LNCaP clone FGC (cell line): ENCODE measurements around the gene RALGAPA2.
A peak's percentile ranks its signal among the peaks of the same experiment; 100 is the strongest.

Source experiments
- DNase-seq: peaks from one replicate; pipeline ENCODE4 v3.0.0-alpha.2; 2011; ENCODE audit warnings: low read depth
- H3K4me3 ChIP-seq: 2 replicates; pipeline ENCODE4 v1.5.1; 2011; ENCODE audit warnings: mild to moderate bottlenecking, low read depth, low read length, control low read depth
- CTCF ChIP-seq: IDR thresholded peaks from 2 replicates; pipeline ENCODE4 v1.5.1; 2012; ENCODE audit warnings: mild to moderate bottlenecking; ENCODE audit not compliant: control insufficient read depth, insufficient read depth; ENCODE audit errors: extremely low read depth

RALGAPA2 gene

GRCh38 chr20:20699917-20700316, 12.5 kb downstream of the RALGAPA2 start:
- no peak for TF ChIP-seq CTCF
- H3K4me3 ChIP-seq, result no peak overlapping the region
- no peak for DNase-seq

- no peak for TF ChIP-seq CTCF
- peak overlapping the region; percentile 23; the same call in 1 of the 2 replicates for H3K4me3 ChIP-seq
- peak; percentile 69 for DNase-seq
These were observed 13.3 kb downstream of the RALGAPA2 start for GRCh38 chr20:20699144-20699543.

- no peak for TF ChIP-seq CTCF
- H3K4me3 ChIP-seq, result no peak overlapping the region
- no peak for DNase-seq
These were observed 15.1 kb downstream of the RALGAPA2 start for GRCh38 chr20:20697325-20697845.

- no peak for DNase-seq
- TF ChIP-seq CTCF, result no peak
These were observed 17.1 kb downstream of the RALGAPA2 start for GRCh38 chr20:20695250-20695816.

GRCh38 chr20:20694591-20694990, 17.9 kb downstream of the RALGAPA2 start:
- no peak overlapping the region for H3K4me3 ChIP-seq
- no peak for TF ChIP-seq CTCF
- no peak for DNase-seq

More at GRCh38 chr20:20695250-20695816, 17.1 kb downstream of the RALGAPA2 start:
- no peak overlapping the region for H3K4me3 ChIP-seq

GRCh38 chr20:20692587-20692986, 19.9 kb downstream of the RALGAPA2 start:
- DNase-seq, result no peak
- no peak for TF ChIP-seq CTCF
- no peak overlapping the region for H3K4me3 ChIP-seq
